ENCODE results near the gene PER2.
A peak's percentile ranks its signal among the peaks of the same experiment; 100 is the strongest.

The PER2 gene

DNA sequence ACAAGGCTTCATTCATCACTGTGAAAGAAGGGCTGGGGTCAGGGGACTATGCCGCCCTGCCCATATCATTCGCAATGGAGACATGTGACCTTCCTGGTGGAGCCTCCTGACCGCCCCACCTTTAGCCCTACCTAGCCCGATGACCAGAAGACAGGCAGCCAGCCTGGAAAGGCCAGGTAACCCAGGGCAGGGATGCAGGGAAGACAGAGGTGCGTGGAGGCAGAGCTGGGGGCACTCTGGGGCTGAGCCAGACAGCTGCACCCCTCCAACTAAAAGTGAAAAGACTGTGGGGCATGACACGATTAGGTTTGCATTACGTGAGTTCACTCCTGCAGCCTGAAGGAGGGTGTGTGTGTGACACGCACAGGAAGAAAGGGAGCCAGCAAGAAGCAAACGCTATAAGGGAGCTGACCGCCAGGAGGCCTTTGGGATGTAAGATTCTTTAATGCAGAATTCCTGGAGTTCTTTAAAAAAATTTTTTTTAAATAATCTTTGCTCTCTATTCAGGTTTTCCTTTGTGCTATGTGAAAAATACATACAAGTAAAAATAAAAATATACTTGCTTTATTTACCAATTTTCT, 44.8 kb downstream of the PER2 start:
- Histone ChIP-seq H3K4me3 (ENCODE audit: low read length) (peak overlapping the region; percentile 16), H3K9ac (ENCODE audit: low read length) (no peak overlapping the region)

DNA sequence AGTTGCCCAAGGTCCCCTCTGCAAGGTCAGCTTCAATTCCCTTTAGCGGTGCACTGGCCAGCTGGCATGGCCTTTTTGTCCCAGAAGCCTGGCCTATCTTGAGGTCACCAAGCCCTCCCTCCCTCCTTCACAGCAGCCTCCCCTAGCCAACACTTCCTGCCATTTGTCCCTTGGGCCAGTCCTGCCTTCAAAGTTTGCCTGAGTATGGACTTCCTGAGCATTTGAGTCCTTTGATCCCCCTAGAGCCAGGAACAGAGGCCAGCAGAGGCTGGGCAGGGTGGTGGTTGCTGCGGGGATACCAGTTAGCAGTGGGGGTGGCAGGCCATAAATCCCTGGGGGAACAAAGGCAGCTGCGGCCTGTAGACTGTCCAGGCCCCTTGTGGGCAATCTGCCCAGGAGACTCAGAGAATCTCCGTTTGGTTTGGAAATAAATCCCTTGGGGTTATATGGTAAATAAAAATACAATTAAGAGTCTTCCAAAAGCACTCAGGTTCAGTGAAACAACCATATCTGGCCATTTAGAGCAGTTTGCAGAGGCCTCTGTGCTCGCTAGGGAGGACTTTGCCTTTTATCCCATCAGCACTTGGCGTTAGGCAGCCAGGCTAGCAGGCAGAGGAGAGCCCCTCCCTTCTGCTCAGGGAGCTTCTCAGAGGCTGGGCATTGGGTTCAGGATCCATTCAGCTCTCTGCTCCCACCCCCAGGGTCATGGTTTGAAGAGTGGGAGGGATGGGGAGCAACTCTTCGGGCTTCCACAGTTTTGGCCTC, 45.5 kb downstream of the PER2 start:
- Histone ChIP-seq H3K9ac (ENCODE audit: low read length) (no peak overlapping the region), H3K36me3 (ENCODE audit: control insufficient read depth, insufficient read depth, low read length) (peaks cover 14% of the 10 kb centered on the region), H3K27ac (ENCODE audit: low read depth, low read length) (peak overlapping the region; percentile 73), H3K4me3 (ENCODE audit: low read length) (peak overlapping the region; percentile 16), H3K4me1 (ENCODE audit: control insufficient read depth, insufficient read depth, low read length) (peaks cover 20% of the 10 kb centered on the region), H3K27me3 (ENCODE audit: control insufficient read depth, insufficient read depth, low read length) (no peaks in the 10 kb centered on the region)

More for the DNA sequence above, 44.8 kb downstream of the PER2 start:
- H3K36me3 ChIP-seq (ENCODE audit: control insufficient read depth, insufficient read depth, low read length): peaks cover 14% of the 10 kb centered on the region
- H3K27me3 ChIP-seq (ENCODE audit: control insufficient read depth, insufficient read depth, low read length): no peaks in the 10 kb centered on the region
- peak overlapping the region; percentile 73 for H3K27ac ChIP-seq (ENCODE audit: low read depth, low read length)
- peaks cover 20% of the 10 kb centered on the region for H3K4me1 ChIP-seq (ENCODE audit: control insufficient read depth, insufficient read depth, low read length)

GRCh38 chr2:238241970-238242369, 46.4 kb downstream of the PER2 start:
- Histone ChIP-seq H3K4me3 (ENCODE audit: low read length) (no peak overlapping the region), H3K9ac (ENCODE audit: low read length) (no peak overlapping the region), H3K4me1 (ENCODE audit: control insufficient read depth, insufficient read depth, low read length) (peaks cover 20% of the 10 kb centered on the region), H3K27ac (ENCODE audit: low read depth, low read length) (peak overlapping the region; percentile 73), H3K36me3 (ENCODE audit: control insufficient read depth, insufficient read depth, low read length) (peaks cover 7% of the 10 kb centered on the region), H3K27me3 (ENCODE audit: control insufficient read depth, insufficient read depth, low read length) (no peaks in the 10 kb centered on the region)

- no peak overlapping the region for H3K4me3 ChIP-seq (ENCODE audit: low read length)
- H3K9ac ChIP-seq (ENCODE audit: low read length): no peak overlapping the region
- H3K4me1 ChIP-seq (ENCODE audit: control insufficient read depth, insufficient read depth, low read length): peaks cover 20% of the 10 kb centered on the region
- H3K36me3 ChIP-seq (ENCODE audit: control insufficient read depth, insufficient read depth, low read length): peaks cover 4% of the 10 kb centered on the region
- no peak overlapping the region for H3K27ac ChIP-seq (ENCODE audit: low read depth, low read length)
- no peaks in the 10 kb centered on the region for H3K27me3 ChIP-seq (ENCODE audit: control insufficient read depth, insufficient read depth, low read length)
Measured at GRCh38 chr2:238240757-238241711, 47.4 kb downstream of the PER2 start.

DNA sequence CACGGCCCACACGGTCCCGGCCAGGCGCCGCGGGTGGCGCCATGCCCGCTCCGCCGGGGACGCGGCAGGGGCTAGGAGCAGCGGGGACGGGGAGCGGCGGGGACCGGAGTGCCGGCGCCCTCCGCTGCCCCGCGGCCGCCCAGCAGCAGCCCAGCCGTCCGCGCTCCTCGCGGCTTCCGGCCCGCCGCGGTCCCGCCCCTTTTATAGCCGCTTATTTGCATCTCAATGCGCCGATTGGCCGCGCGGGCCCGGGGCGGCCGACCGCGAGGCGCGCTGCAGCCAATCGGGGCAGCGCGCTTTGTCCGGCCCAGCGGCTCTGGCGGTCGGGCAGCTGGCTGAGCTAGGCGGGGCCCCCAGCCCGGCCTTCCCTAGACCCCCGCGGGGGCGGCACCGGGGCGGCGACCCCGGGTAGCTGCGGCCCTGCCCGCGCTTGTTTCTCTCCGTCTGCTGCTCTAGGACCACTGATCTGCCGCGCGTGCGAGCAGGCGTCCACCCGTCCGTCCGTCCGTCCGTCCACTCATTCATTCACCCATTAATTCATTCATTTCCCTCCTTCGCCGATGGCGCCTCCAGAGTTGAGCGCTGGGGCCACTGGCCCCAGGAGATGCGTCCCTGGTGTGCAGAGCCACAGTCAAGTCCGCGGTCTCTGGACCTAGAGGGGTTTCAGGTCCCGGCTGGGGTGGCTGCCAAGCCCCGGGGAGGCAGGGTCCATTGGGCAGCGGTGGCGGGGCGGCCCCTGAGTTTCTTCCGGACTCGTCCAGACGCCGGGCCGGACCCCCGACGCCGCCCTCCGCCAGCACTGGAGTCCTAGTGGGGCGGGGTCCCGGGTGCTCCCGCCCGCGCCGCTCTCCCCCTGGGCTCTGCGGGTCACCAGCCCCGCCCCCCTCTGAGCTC, 48.3 kb downstream of the PER2 start, which contains the start of gene HES6:
Gene HES6, minus strand, starts transcription at position 176 of the 894 bp plus-strand sequence. Its CDS starts 133 bp downstream, at position 43.
- Histone ChIP-seq H3K9ac (ENCODE audit: low read length) (no peak within 1 kb of the TSS), H3K4me3 (ENCODE audit: low read length) (peak within 1 kb of the TSS; percentile 73), H3K27ac (ENCODE audit: low read depth, low read length) (peak within 1 kb of the TSS; percentile 76), H3K27me3 (ENCODE audit: control insufficient read depth, insufficient read depth, low read length) (no peaks in the 10 kb centered on the region), H3K4me1 (ENCODE audit: control insufficient read depth, insufficient read depth, low read length) (peaks cover 20% of the 10 kb centered on the region), H3K36me3 (ENCODE audit: control insufficient read depth, insufficient read depth, low read length) (no peaks in the 10 kb centered on the region)

DNA sequence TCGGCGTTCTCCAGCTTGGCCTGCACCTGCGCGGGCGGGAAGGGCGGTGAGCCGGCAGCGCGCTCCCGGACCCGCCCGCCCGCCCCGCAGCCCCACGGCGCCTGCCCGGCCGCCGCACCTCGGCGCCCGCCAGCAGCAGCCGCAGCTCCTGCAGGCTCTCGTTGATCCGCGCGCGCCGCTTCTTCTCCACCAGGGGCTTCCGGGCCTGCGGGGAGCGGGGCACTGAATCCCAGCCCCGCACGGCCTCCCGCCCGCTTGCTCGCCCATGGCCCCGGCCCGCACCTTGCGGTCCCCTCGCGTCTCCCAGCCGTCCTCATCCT, 48.9 kb downstream of the PER2 start:
- Histone ChIP-seq H3K4me3 (ENCODE audit: low read length) (peak overlapping the region; percentile 73), H3K36me3 (ENCODE audit: control insufficient read depth, insufficient read depth, low read length) (no peaks in the 10 kb centered on the region), H3K27ac (ENCODE audit: low read depth, low read length) (peak overlapping the region; percentile 76), H3K27me3 (ENCODE audit: control insufficient read depth, insufficient read depth, low read length) (no peaks in the 10 kb centered on the region), H3K4me1 (ENCODE audit: control insufficient read depth, insufficient read depth, low read length) (peaks cover 20% of the 10 kb centered on the region), H3K9ac (ENCODE audit: low read length) (no peak overlapping the region)

- H3K9ac ChIP-seq (ENCODE audit: low read length): no peak overlapping the region
- H3K27ac ChIP-seq (ENCODE audit: low read depth, low read length): no peak overlapping the region
- H3K27me3 ChIP-seq (ENCODE audit: control insufficient read depth, insufficient read depth, low read length): no peaks in the 10 kb centered on the region
- H3K36me3 ChIP-seq (ENCODE audit: control insufficient read depth, insufficient read depth, low read length): no peaks in the 10 kb centered on the region
- peaks cover 20% of the 10 kb centered on the region for H3K4me1 ChIP-seq (ENCODE audit: control insufficient read depth, insufficient read depth, low read length)
- H3K4me3 ChIP-seq (ENCODE audit: low read length): peak overlapping the region; percentile 73
Measured at GRCh38 chr2:238238766-238239542, 49.5 kb downstream of the PER2 start.

DNA sequence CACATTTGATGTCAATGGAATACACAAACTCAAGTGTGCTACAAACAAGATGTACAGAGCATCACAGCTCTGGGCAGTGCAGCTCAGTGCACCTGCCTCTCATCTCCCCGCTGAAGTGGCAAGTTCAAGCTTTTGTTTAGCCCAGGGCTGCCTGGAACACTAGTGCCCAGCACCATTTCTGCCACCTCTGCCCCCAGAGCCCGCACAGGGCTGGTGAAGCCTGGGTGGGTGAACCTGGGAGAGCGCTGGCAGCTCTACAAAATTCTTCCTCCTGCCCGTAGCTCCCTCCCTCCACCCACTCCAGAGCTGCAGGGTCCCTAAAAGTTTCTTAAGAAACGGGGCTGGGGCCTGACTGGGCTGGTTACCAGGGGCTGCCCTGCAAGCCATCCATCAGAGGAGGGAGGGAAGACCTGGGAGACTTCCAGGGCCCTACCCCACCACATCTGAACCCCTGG, 50.1 kb downstream of the PER2 start:
- H3K4me3 ChIP-seq (ENCODE audit: low read length): no peak overlapping the region
- H3K27me3 ChIP-seq (ENCODE audit: control insufficient read depth, insufficient read depth, low read length): no peaks in the 10 kb centered on the region
- no peak overlapping the region for H3K9ac ChIP-seq (ENCODE audit: low read length)
- H3K27ac ChIP-seq (ENCODE audit: low read depth, low read length): no peak overlapping the region
- no peaks in the 10 kb centered on the region for H3K36me3 ChIP-seq (ENCODE audit: control insufficient read depth, insufficient read depth, low read length)
- peaks cover 16% of the 10 kb centered on the region for H3K4me1 ChIP-seq (ENCODE audit: control insufficient read depth, insufficient read depth, low read length)

GRCh38 chr2:238237431-238238135, 50.8 kb downstream of the PER2 start:
- Histone ChIP-seq H3K4me1 (ENCODE audit: control insufficient read depth, insufficient read depth, low read length) (peaks cover 9% of the 10 kb centered on the region), H3K4me3 (ENCODE audit: low read length) (no peak overlapping the region), H3K9ac (ENCODE audit: low read length) (no peak overlapping the region), H3K36me3 (ENCODE audit: control insufficient read depth, insufficient read depth, low read length) (no peaks in the 10 kb centered on the region), H3K27me3 (ENCODE audit: control insufficient read depth, insufficient read depth, low read length) (no peaks in the 10 kb centered on the region), H3K27ac (ENCODE audit: low read depth, low read length) (no peak overlapping the region)

DNA sequence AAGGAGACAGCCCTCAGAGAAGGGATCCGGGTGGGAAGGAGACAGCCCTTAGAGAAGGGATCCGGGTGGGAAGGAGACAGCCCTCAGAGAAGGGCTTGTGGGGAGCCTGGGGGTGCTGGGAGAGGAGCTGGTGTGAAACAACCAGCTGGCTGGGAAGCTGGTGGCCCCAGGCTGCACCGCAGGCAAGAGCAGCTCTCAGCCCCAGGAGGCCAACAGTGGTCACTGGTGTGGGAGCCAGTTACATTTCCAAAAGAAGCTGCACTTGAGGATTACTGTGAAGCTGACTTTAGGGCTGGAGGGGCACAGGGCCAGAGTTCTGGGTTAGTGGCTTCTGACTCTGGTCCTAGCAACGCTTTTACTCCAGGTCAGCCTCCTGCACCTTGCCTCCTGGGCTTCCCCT, 51.8 kb downstream of the PER2 start:
- Histone ChIP-seq H3K9ac (ENCODE audit: low read length) (no peak overlapping the region), H3K27me3 (ENCODE audit: control insufficient read depth, insufficient read depth, low read length) (no peaks in the 10 kb centered on the region), H3K4me1 (ENCODE audit: control insufficient read depth, insufficient read depth, low read length) (peaks cover 4% of the 10 kb centered on the region), H3K27ac (ENCODE audit: low read depth, low read length) (no peak overlapping the region), H3K4me3 (ENCODE audit: low read length) (no peak overlapping the region), H3K36me3 (ENCODE audit: control insufficient read depth, insufficient read depth, low read length) (no peaks in the 10 kb centered on the region)

DNA sequence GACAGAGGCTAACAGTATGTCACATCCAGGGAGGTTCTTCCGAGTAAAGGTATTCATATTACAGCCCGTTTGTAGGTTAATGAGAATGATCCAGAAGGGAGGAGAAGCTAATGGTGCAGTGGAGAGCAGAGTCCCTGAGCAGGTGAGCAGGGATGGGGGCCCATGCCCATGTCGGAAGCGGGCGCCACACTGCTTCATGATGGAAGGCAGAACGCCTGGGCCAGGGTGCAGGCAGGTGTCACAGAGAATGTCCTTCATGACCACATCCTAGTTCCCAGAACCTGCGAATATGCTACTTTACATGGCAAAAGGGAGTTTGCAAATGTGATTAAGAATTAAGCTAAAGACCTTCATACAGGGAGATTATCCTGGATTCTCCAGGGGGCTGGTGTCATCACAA, 52.6 kb downstream of the PER2 start:
- no peaks in the 10 kb centered on the region for H3K36me3 ChIP-seq (ENCODE audit: control insufficient read depth, insufficient read depth, low read length)
- H3K27me3 ChIP-seq (ENCODE audit: control insufficient read depth, insufficient read depth, low read length): no peaks in the 10 kb centered on the region
- H3K9ac ChIP-seq (ENCODE audit: low read length): no peak overlapping the region
- peaks cover 4% of the 10 kb centered on the region for H3K4me1 ChIP-seq (ENCODE audit: control insufficient read depth, insufficient read depth, low read length)
- no peak overlapping the region for H3K27ac ChIP-seq (ENCODE audit: low read depth, low read length)
- no peak overlapping the region for H3K4me3 ChIP-seq (ENCODE audit: low read length)
